IPS DF 6.9 (cell line): ENCODE measurements around the gene YIF1A.

Experiments used
- DNase-seq: peaks from one replicate; pipeline ENCODE4 v3.0.0-alpha.2; 2013; ENCODE audit warnings: low read depth, low spot score
- H3K27ac ChIP-seq: one replicate; pipeline ENCODE4 v1.5.1; 2013; ENCODE audit warnings: low read length, control low read depth
- H3K27me3 ChIP-seq: 2 replicates; pipeline ENCODE4 v1.6.1; 2013; ENCODE audit warnings: mild to moderate bottlenecking, low read length; ENCODE audit not compliant: control insufficient read depth, insufficient read depth
- H3K36me3 ChIP-seq: 2 replicates; pipeline ENCODE4 v1.6.1; 2013; ENCODE audit warnings: low read length; ENCODE audit not compliant: control insufficient read depth, insufficient read depth
- H3K4me1 ChIP-seq: 2 replicates; pipeline ENCODE4 v1.6.1; 2013; ENCODE audit warnings: low read length; ENCODE audit not compliant: control insufficient read depth, insufficient read depth
- H3K4me3 ChIP-seq: 2 replicates; pipeline ENCODE4 v1.5.1; 2013; ENCODE audit warnings: mild to moderate bottlenecking, low read length
- H3K9me3 ChIP-seq: 2 replicates; pipeline ENCODE4 v1.6.1; 2013; ENCODE audit warnings: low read length, inconsistent platforms; ENCODE audit not compliant: control insufficient read depth, insufficient read depth
- WGBS: extraction: QIAGEN DNeasy Blood & Tissue Kit; methylation state at CpG from one replicate; pipeline ENCODE4 v1.1.7; 2013; ENCODE audit warnings: mixed read lengths, missing lambda C conversion rate; ENCODE audit not compliant: insufficient read length, insufficient coverage; 5-methylcytosine and 5-hydroxymethylcytosine counted together

YIF1A gene, protein sequence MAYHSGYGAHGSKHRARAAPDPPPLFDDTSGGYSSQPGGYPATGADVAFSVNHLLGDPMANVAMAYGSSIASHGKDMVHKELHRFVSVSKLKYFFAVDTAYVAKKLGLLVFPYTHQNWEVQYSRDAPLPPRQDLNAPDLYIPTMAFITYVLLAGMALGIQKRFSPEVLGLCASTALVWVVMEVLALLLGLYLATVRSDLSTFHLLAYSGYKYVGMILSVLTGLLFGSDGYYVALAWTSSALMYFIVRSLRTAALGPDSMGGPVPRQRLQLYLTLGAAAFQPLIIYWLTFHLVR

GRCh38 chr11:66288671-66289547 lies at the start of gene YIF1A:
Gene YIF1A (minus strand): TSS chr11:66289143. CDS start chr11:66288985, 158 bp downstream.
- H3K9me3 ChIP-seq = no peaks in the 10 kb centered on the region
- no CpG with 5 or more reads among the region's 87 CpGs for WGBS
- peaks cover 3% of the 10 kb centered on the region; the same call in 1 of the 2 replicates for H3K27me3 ChIP-seq
- H3K4me1 ChIP-seq = peaks cover 3% of the 10 kb centered on the region; the same call in 1 of the 2 replicates
- peak; percentile 99 for DNase-seq
- peak within 1 kb of the TSS; percentile 89 for H3K4me3 ChIP-seq
- H3K36me3 ChIP-seq = 0 out of 2 replicates have a peak, but pooled peaks cover 4% of the 10 kb centered on the region
- H3K27ac ChIP-seq = no peak within 1 kb of the TSS

GRCh38 chr11:66337103-66337899 lies 48.4 kb upstream of the YIF1A start:
- Histone ChIP-seq H3K27me3 (no peaks in the 10 kb centered on the region), H3K36me3 (peaks cover 28% of the 10 kb centered on the region), H3K4me1 (peaks cover 5% of the 10 kb centered on the region; the same call in 1 of the 2 replicates), H3K27ac (no peak overlapping the region), H3K9me3 (no peaks in the 10 kb centered on the region), H3K4me3 (no peak overlapping the region)
- no CpG with 5 or more reads among the region's 18 CpGs for WGBS
- no peak for DNase-seq

GRCh38 chr11:66336234-66337102 lies 47.5 kb upstream of the YIF1A start, which contains the start of gene RIN1:
Gene RIN1 (minus strand): TSS chr11:66336434. CDS start chr11:66336402, 32 bp downstream.
- Histone ChIP-seq H3K27ac (no peak within 1 kb of the TSS), H3K27me3 (no peaks in the 10 kb centered on the region), H3K36me3 (peaks cover 23% of the 10 kb centered on the region), H3K4me1 (peaks cover 5% of the 10 kb centered on the region; the same call in 1 of the 2 replicates), H3K4me3 (peak within 1 kb of the TSS; percentile 0; the same call in 1 of the 2 replicates), H3K9me3 (no peaks in the 10 kb centered on the region)
- WGBS = no CpG with 5 or more reads among the region's 22 CpGs
- no peak for DNase-seq

- Histone ChIP-seq H3K27me3 (no peaks in the 10 kb centered on the region), H3K9me3 (no peaks in the 10 kb centered on the region), H3K4me3 (peak overlapping the region; percentile 0; the same call in 1 of the 2 replicates), H3K4me1 (peaks cover 5% of the 10 kb centered on the region; the same call in 1 of the 2 replicates), H3K27ac (no peak overlapping the region), H3K36me3 (peaks cover 20% of the 10 kb centered on the region; the same call in 1 of the 2 replicates)
- DNase-seq = no peak
- no CpG with 5 or more reads among the region's 35 CpGs for WGBS
These were observed 46.7 kb upstream of the YIF1A start for GRCh38 chr11:66335531-66336233.

GRCh38 chr11:66334605-66335442 lies 45.9 kb upstream of the YIF1A start:
- no peak overlapping the region for H3K27ac ChIP-seq
- no CpG with 5 or more reads among the region's 42 CpGs for WGBS
- H3K4me3 ChIP-seq = no peak overlapping the region

GRCh38 chr11:66333896-66334604 lies 45.1 kb upstream of the YIF1A start:
- WGBS = no CpG with 5 or more reads among the region's 29 CpGs
- H3K4me3 ChIP-seq = no peak overlapping the region
- no peak overlapping the region for H3K27ac ChIP-seq
- no peaks in the 10 kb centered on the region for H3K27me3 ChIP-seq
- peaks cover 13% of the 10 kb centered on the region; the same call in 1 of the 2 replicates for H3K36me3 ChIP-seq
- peaks cover 5% of the 10 kb centered on the region; the same call in 1 of the 2 replicates for H3K4me1 ChIP-seq
- H3K9me3 ChIP-seq = no peaks in the 10 kb centered on the region
- DNase-seq = no peak

More at GRCh38 chr11:66334605-66335442, 45.9 kb upstream of the YIF1A start:
- Histone ChIP-seq H3K36me3 (peaks cover 14% of the 10 kb centered on the region; the same call in 1 of the 2 replicates), H3K9me3 (no peaks in the 10 kb centered on the region), H3K27me3 (no peaks in the 10 kb centered on the region), H3K4me1 (peaks cover 5% of the 10 kb centered on the region; the same call in 1 of the 2 replicates)
- DNase-seq = no peak

- Histone ChIP-seq H3K27ac (no peak overlapping the region), H3K4me1 (peaks cover 7% of the 10 kb centered on the region; the same call in 1 of the 2 replicates), H3K4me3 (no peak overlapping the region), H3K9me3 (no peaks in the 10 kb centered on the region), H3K36me3 (peaks cover 7% of the 10 kb centered on the region; the same call in 1 of the 2 replicates), H3K27me3 (no peaks in the 10 kb centered on the region)
- no CpG with 5 or more reads among the region's 19 CpGs for WGBS
- no peak for DNase-seq
These were observed 44.4 kb upstream of the YIF1A start for GRCh38 chr11:66333220-66333877.
